ENCODE data around the gene BICC1.

- TF ChIP-seq CTCF (IDR thresholded peaks at IDR 0.05; ENCODE audit: low read depth, low read length), result no peak
- TF ChIP-seq POLR2A (IDR thresholded peaks at IDR 0.05; ENCODE audit: extremely low read depth, insufficient read length), result no peak
- no peak for TF ChIP-seq MYC (IDR thresholded peaks at IDR 0.05; ENCODE audit: low read depth, low read length)
Observed at GRCh38 chr10:58765910-58766309, 253.2 kb downstream of the BICC1 start.
